T-helper 9 cell (primary cell): ENCODE results near the gene SRGAP2B.
"Not testable (repeated sequence)": the region's sequence is repeated elsewhere in the genome, so short reads cannot be mapped to it uniquely, and the experiment has no call there.

Source experiments
- DNase-seq: peaks from one replicate; pipeline ENCODE4 v3.0.0-alpha.2; 2020

SRGAP2B gene

DNA sequence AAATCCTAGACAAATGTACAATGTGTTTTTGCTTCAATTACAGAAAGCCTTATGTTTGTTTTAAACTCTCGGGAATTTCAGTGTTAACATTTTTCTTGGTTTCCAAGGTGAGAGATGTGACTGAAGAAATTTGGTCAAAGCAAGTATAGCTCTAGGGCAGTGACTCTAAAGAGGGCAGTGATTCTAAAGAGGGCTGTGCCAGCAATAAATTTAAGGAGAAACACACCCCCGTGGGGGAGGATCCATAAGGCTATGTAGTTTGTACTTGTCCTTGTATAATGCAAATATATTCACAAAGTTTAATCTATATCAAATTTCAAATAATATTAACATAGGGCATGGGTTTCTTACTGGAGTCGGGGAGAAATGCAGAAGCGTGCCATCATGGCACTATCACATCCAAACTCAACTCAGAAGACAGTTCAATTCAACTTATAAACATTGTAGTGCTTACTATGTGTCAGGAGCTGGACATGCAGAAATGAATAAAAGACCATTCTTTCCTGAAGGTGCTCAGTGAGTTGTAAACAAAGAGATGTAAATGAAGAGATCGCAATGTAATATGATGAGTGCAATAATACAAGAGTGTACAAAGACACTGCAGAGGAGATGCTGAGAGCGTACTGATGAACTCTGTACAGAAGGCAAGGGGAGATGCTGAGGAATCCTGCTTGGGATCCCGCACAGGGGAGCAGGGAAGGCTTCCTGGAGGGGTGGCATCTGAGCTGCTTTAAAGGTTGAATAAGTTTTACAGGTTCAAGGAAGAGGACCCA lies 12.5 kb downstream of the SRGAP2B start:
- not testable (repeated sequence) for DNase-seq

GRCh38 chr1:145080193-145080592 lies 14.9 kb downstream of the SRGAP2B start:
- DNase-seq = not testable (repeated sequence)

- not testable (repeated sequence) for DNase-seq
Observed at GRCh38 chr1:145079737-145080136, 15.4 kb downstream of the SRGAP2B start.

GRCh38 chr1:145078787-145079370 lies 16.2 kb downstream of the SRGAP2B start:
- DNase-seq = not testable (repeated sequence)

GRCh38 chr1:145077872-145078786 lies 17.0 kb downstream of the SRGAP2B start:
- DNase-seq = not testable (repeated sequence)

DNA sequence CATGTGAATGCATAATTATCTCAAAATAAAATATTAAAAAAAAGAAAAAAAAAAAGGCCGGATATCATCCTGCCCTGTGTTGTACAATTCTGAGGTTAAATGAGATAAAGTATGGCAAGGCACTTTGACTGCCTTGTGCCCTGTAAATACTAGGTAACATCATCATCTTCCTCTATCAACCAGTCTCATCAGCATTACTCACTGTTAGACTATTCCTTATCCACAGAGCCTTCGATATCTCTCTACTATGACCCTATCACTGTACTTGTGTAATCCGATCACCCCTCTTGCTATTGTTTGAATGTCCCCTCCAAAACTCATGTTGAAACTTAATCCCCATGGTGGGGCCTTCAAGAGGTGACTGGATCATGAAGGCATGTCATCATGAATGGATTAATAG lies 18.3 kb downstream of the SRGAP2B start:
- not testable (repeated sequence) for DNase-seq

DNA sequence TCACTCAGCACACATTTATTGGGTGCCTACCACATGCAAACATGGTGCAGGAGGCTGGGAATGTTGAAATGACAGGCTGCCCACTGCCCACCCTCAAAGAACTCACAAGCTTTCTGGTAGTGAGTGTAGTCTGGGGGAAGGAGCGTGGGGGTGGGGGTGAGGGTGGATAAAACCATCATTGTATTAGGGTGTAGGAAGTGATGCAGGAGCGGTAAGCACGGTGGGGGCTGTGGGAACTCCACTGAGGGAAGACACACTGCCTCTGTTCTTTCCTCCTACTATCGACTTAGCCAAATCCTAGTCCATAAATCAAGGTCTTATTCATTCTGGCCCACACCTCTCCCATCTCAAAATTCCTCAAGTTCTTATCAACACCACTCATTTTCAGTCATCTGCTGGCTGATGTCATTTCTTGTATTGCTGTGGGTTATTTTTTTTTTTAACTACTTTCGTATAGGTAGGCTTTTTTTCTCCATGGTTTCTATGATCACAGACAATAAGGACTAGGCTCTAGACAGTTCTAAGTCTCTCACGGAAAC lies 21.0 kb downstream of the SRGAP2B start:
- DNase-seq = not testable (repeated sequence)

DNA sequence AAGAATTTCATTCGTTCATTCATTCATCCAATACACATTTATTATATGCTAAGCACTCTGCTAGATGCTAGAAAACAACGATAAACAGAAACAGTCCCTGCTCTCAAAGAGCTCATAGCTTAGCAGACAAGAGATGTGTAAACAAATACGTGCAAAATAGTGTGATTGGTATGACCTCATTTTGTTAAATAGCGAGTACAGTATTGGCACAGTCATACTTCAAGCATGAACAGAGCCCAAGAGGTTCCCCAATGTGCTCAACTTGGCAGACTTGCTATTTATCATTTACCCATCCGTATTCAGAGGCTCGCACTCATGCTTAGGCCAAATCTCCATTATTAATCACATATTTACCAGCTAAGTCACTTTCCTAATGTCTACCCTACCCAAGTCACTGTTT lies 23.6 kb downstream of the SRGAP2B start:
- DNase-seq = not testable (repeated sequence)

DNA sequence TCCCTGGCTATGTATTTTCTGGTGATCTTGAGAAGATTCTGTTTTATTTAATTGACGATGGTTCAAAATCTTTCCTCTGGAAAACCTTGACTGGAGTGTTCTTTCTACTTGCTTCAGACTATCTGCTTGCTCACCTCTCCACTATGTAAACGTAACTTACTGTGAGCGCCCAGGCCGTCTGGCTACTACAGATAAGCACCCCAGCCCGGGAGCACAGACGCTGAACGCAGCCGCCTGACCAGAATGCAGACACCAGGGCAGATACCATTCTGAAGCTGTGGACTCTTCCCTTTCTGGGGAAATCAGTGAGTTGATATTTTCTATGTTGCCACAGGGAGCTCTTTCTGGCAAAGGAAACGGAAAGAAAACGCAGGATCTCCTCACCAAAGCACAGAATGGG lies 28.6 kb downstream of the SRGAP2B start:
- not testable (repeated sequence) for DNase-seq

DNA sequence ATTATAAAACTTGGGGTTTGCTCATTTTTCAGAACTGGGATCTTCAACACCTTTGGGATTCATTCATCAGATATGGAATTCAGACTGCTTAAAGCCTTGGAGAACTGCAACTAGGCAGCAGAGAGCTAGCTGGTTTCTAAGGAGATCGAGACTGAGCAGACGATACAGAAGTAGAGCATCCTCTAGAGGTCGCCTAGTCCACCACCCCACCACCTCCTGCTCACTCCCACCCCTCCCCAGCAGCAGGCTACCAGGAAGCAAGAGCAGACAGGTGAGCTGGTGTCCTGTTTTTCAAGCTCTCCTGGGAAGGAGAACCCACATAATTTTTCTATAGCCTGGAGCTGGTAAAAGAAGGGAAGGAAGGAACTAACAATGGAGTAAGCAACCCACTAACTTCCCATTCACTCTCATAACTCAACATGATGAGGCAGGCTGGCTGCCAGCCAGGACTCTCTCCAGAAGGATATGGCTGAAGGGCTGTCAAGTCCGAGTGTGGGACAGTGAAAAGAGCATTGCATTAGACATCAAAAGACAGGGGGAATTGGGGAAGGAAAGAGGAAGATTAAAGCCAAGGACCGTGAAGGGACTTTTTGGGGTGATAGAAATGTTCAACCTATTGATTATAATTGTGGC lies 29.8 kb downstream of the SRGAP2B start:
- DNase-seq = not testable (repeated sequence)

- DNase-seq = not testable (repeated sequence)
Observed at GRCh38 chr1:145063941-145064648, 31.0 kb downstream of the SRGAP2B start.

GRCh38 chr1:145063285-145063684 lies 31.8 kb downstream of the SRGAP2B start:
- not testable (repeated sequence) for DNase-seq

DNA sequence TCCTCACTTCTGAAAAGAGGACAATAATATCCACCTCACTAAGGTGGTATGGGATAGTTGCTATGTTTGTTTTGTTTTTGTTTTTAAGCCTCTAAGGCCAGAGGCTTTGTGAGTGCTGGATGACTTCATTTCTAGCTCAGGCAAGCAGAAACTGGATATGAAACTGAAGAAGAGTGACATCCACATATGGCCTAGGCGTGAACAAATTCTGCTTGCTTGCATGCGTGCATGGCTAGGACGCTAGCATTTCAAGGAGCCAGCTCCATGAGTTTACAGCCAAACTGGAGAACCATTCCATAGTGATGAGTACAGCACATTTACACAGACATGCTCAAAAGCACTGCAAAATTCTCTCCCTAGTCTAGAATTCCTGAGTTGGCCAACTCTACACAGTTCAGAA lies 36.9 kb downstream of the SRGAP2B start:
- DNase-seq = not testable (repeated sequence)

DNA sequence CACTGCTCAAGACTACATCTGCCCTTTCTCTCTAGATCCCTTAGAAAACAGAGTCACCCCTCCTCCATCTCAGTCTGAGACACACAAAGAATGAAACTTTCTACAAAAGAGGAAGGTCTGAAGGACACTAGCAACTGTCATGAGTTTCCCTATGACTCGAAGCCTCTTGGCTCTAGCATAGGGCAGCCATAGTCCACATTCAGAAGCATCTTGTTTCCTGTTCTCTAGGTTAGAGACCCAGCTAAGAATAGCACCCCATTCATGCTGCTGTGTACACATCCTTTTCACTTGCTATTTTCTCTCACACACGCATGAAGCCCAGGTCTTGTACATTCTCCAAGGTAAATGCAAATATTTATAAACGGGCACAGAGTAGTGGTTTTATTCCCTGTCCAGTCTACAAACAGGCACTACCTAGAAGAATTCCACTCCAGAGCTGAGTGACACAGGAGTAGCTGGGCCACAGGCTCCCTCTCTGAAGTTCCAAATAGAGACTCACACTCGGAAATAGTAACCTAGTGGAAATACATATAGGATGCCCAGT lies 39.8 kb downstream of the SRGAP2B start:
- DNase-seq = not testable (repeated sequence)

DNA sequence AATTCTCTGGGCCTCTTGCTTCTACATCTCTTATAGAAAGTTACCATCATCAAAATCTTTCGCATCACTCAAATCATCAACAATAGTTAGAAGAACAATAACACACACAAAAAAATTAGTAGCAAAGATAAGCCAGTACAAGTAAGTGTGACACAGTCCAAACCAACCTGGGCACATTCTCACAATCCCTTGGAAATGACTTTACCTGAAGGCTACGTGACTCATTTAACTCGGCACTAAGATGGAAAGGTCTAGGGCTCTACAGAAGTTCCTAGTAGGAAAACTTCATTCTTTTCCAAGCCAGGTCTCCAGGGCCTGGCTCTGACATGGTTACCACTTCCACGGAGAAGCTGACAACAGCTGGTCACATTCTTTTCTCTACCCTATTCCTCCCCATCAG lies 41.7 kb downstream of the SRGAP2B start:
- DNase-seq = not testable (repeated sequence)

- not testable (repeated sequence) for DNase-seq
Observed at GRCh38 chr1:145052019-145052776, 42.9 kb downstream of the SRGAP2B start.

- DNase-seq = not testable (repeated sequence)
Observed at GRCh38 chr1:145048181-145048856, 46.8 kb downstream of the SRGAP2B start.

GRCh38 chr1:145047553-145047952 lies 47.6 kb downstream of the SRGAP2B start:
- not testable (repeated sequence) for DNase-seq

- DNase-seq = not testable (repeated sequence)
Observed at GRCh38 chr1:145045571-145046273, 49.4 kb downstream of the SRGAP2B start.
